ENCODE measurements around the gene EVX2. TPM values are rescaled to one million over a fixed set of nuclear protein-coding genes. Genes with fewer than 3 reads are reported as not detected.
A peak's percentile ranks its signal among the peaks of the same experiment; 100 is the strongest.

The EVX2 gene
- total and polyA plus RNA-seq, 2 of the 13 experiments (the other 11 are each of a cell fraction or from before 2014, with no cell fraction given): not detected

DNA sequence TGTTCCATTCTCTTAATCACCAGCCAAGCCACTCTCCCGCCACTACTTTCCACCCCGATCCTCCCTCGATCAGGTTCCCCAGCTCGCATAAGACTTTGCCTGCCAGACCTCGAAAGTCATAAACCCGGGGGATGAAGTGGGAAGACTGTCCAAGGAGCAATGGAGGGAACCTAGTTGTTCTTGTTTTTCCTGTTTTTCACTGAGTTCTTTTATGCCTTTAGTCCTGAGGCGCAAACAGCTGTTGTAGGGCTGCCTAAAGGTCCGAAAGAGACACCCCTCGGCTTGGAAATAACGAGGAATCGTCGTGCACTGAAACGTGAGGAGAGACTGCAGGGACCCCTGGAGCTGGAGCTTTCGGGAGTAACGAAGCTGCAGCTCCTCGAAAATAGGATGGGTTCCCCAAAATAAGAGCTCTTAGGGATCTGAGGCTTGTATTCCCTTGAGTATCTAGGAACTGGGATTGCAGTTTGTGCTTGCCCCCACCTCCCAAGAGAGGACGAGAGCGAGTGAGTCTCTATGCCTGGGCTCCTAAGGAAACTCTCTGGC is 14.1 kb upstream of the EVX2 start (continued):
- TF ChIP-seq TAF15 (IDR thresholded peaks at IDR 0.05; ENCODE audit: low read depth, low read length, poor library complexity, severe bottlenecking) (no peak), SALL1 (CRISPR knock-in tag; IDR thresholded peaks at IDR 0.05) (peak; percentile 1; the same call in 1 of the 2 replicates), ZBTB7A (CRISPR knock-in tag; IDR thresholded peaks at IDR 0.05) (peak; percentile 7; the same call in 1 of the 2 replicates), POLR2G (IDR thresholded peaks at IDR 0.05; ENCODE audit: low read depth, low read length) (no peak), KLF16 (CRISPR knock-in tag; IDR thresholded peaks at IDR 0.05) (no peak), GLI4 (CRISPR knock-in tag; IDR thresholded peaks at IDR 0.05; ENCODE audit: borderline replicate concordance) (0 out of 2 replicates have a peak, but pooled peaks have one; percentile 1), ZNF333 (CRISPR knock-in tag; IDR thresholded peaks at IDR 0.05; ENCODE audit: borderline replicate concordance) (0 out of 2 replicates have a peak, but pooled peaks have one; percentile 37), NFYB (CRISPR knock-in tag; IDR thresholded peaks at IDR 0.05) (no peak), ZNF136 (CRISPR knock-in tag; IDR thresholded peaks at IDR 0.05; ENCODE audit: low read depth) (peak; percentile 0; the same call in 1 of the 2 replicates), RCOR2 (CRISPR knock-in tag; IDR thresholded peaks at IDR 0.05) (no peak), ZNF572 (CRISPR knock-in tag; IDR thresholded peaks at IDR 0.05) (0 out of 2 replicates have a peak, but pooled peaks have one; percentile 73), MXI1 (IDR thresholded peaks at IDR 0.05; ENCODE audit: borderline replicate concordance, low read depth, low read length) (no peak), NR2C2 (CRISPR knock-in tag; IDR thresholded peaks at IDR 0.05; ENCODE audit: borderline replicate concordance) (no peak), ZNF33B (CRISPR knock-in tag; IDR thresholded peaks at IDR 0.05) (no peak), SPEN (CRISPR knock-in tag; IDR thresholded peaks at IDR 0.05; ENCODE audit: low read depth) (peak; percentile 3; the same call in 1 of the 2 replicates), ZNF709 (CRISPR knock-in tag; IDR thresholded peaks at IDR 0.05) (0 out of 2 replicates have a peak, but pooled peaks have one; percentile 1), NFRKB (IDR thresholded peaks at IDR 0.05) (no peak), EED (CRISPR knock-in tag; IDR thresholded peaks at IDR 0.05) (0 out of 2 replicates have a peak, but pooled peaks have one; percentile 12), ZNF282 (IDR thresholded peaks at IDR 0.05; ENCODE audit: partially characterized antibody) (no peak), MYNN (CRISPR knock-in tag; IDR thresholded peaks at IDR 0.05; ENCODE audit: low read depth) (no peak), SAFB2 (CRISPR knock-in tag; IDR thresholded peaks at IDR 0.05; ENCODE audit: borderline replicate concordance, low read depth) (no peak), ZNF674 (CRISPR knock-in tag; IDR thresholded peaks at IDR 0.05; ENCODE audit: low read depth) (0 out of 2 replicates have a peak, but pooled peaks have one; percentile 23), ZNF776 (CRISPR knock-in tag; IDR thresholded peaks at IDR 0.05) (0 out of 2 replicates have a peak, but pooled peaks have one; percentile 65), DNMT3B (CRISPR knock-in tag; conservative IDR thresholded peaks at IDR 0.05) (no peak), ZFY (CRISPR knock-in tag; IDR thresholded peaks at IDR 0.05) (no peak), EZH2 (conservative IDR thresholded peaks at IDR 0.05; ENCODE audit: low read depth, low read length) (peak; percentile 75; the same call in 1 of the 2 replicates)
- TF ChIP-seq, protein P1, sequence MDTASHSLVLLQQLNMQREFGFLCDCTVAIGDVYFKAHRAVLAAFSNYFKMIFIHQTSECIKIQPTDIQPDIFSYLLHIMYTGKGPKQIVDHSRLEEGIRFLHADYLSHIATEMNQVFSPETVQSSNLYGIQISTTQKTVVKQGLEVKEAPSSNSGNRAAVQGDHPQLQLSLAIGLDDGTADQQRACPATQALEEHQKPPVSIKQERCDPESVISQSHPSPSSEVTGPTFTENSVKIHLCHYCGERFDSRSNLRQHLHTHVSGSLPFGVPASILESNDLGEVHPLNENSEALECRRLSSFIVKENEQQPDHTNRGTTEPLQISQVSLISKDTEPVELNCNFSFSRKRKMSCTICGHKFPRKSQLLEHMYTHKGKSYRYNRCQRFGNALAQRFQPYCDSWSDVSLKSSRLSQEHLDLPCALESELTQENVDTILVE (CRISPR knock-in tag; IDR thresholded peaks at IDR 0.05): no peak
- TF ChIP-seq, protein P2, sequence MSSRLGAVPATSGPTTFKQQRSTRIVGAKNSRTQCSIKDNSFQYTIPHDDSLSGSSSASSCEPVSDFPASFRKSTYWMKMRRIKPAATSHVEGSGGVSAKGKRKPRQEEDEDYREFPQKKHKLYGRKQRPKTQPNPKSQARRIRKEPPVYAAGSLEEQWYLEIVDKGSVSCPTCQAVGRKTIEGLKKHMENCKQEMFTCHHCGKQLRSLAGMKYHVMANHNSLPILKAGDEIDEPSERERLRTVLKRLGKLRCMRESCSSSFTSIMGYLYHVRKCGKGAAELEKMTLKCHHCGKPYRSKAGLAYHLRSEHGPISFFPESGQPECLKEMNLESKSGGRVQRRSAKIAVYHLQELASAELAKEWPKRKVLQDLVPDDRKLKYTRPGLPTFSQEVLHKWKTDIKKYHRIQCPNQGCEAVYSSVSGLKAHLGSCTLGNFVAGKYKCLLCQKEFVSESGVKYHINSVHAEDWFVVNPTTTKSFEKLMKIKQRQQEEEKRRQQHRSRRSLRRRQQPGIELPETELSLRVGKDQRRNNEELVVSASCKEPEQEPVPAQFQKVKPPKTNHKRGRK (CRISPR knock-in tag; IDR thresholded peaks at IDR 0.05): no peak
- TF ChIP-seq, protein P3, sequence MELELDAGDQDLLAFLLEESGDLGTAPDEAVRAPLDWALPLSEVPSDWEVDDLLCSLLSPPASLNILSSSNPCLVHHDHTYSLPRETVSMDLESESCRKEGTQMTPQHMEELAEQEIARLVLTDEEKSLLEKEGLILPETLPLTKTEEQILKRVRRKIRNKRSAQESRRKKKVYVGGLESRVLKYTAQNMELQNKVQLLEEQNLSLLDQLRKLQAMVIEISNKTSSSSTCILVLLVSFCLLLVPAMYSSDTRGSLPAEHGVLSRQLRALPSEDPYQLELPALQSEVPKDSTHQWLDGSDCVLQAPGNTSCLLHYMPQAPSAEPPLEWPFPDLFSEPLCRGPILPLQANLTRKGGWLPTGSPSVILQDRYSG (CRISPR knock-in tag; IDR thresholded peaks at IDR 0.05): no peak

Measured in HepG2 (cell line).